HS-27A (cell line): ENCODE results near the gene ITPK1.

Experiments used
- DNase-seq: peaks from one replicate; pipeline ENCODE4 v3.0.0-alpha.2; 2012; ENCODE audit warnings: low read depth, missing footprints

The ITPK1 gene

DNA sequence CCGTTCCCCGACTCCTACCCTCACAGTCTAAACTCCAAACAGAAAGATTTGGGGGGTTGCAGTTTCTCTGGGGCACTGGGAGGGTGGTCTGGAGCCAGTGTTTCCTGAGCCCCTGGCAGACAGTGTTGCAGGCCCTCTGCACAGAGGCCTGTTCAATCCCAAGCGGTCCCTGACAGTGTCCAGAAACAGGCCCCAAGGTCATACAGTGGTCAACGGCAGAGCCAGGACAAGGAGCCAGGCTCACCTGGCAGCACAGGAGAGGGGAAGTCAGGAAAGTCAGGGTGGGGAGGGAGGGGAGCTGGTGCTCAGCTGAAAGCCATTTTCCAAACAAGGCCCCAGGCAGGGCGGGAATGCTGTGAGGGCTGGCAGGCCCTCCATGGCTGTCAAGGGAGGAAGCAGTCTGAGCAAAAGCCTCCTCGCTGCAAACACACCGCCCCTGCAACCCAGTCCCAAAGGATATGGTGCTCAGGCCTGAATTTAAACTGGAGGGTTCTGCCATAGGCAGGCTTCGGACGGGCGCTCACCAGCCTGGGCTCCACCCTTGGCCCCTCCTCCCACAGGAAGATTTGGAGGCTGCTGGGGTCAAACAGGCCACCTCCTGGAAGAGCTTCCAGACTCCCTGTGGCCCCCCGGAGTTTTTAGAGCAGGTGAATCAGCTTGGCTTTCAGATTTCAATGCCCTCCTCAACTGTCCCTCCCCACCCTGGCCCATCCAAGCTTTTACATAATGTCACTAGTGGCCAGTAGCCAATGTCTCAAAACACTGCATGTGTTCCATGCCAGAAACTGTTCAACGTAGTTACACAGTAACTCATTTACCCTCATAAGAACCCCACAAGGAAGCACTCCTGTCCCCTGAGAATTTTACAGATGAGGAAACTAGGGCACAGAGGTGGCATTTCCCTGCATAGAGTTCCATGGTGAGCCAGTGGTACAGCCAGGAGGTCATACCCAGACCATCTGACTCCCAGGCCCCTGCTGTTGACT lies 151.3 kb downstream of the ITPK1 start:
- no peak for DNase-seq

GRCh38 chr14:92963301-92964123 lies 152.2 kb downstream of the ITPK1 start:
- no peak for DNase-seq

- no peak for DNase-seq
Observed at GRCh38 chr14:92962831-92963095, 153.0 kb downstream of the ITPK1 start.

GRCh38 chr14:92962031-92962830 lies 153.5 kb downstream of the ITPK1 start:
- no peak for DNase-seq

- no peak for DNase-seq
Observed at GRCh38 chr14:92961567-92961855, 154.2 kb downstream of the ITPK1 start.

DNA sequence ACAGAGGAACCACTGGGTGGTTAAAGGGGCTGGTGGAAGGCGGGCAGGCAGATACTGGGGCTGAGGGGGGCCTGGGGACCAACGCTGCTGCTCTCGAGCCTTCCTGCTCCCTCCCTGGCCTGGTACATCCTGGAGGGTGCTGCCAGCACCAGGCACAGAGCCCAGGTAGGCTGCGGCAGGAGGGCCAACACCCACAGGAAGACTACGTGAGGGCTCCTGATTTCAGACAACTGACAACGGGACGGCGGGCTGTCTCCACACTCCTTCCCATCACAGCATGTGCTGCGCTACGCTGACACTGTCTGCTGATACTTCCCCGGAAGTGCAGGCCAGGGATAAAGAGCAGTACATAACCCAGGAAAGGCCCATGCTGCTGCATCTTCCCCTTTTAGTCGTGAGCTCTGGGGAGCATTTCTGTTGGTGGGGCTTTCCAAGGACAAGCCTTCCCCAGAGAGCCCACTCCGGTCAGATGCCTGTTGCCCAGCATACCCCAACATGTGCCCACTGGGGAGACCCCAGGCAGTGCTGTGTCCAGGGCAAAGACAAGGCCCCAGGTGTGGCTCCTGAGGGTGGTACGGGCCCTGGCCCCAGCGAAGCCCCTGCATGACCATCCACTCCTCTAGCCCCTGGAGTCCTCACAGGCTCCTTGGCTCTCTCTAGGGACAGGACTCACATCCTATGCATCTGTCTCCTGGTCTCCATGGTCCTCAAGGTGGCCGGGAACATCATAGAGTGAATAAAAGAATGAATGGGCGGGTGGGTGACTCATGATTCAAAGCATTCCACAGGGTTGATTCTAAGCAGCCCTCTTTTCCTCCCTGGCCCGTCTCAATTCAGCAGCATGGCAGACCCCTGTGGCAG lies 154.8 kb downstream of the ITPK1 start:
- DNase-seq = peak; percentile 51

- no peak for DNase-seq
Observed at GRCh38 chr14:92959761-92960680, 155.7 kb downstream of the ITPK1 start.

DNA sequence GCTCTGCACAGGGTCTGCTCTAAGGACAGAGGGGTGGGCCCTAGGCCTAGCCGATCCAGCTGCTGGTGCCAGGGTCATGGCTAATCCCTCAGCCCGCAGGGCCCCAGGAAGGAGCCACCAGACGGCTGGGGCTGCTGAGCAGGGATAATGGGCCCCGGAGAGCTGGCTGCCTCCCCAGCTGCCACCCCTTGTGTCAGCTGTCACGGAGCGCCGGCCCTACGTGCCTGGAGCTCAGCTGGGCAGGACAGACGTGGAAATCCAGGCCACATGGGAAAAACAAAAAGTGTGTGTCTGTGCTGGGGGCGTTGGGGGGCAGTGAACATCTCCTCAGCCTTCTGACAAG lies 156.6 kb downstream of the ITPK1 start:
- DNase-seq = no peak

GRCh38 chr14:92958373-92959188 lies 157.1 kb downstream of the ITPK1 start:
- no peak for DNase-seq

DNA sequence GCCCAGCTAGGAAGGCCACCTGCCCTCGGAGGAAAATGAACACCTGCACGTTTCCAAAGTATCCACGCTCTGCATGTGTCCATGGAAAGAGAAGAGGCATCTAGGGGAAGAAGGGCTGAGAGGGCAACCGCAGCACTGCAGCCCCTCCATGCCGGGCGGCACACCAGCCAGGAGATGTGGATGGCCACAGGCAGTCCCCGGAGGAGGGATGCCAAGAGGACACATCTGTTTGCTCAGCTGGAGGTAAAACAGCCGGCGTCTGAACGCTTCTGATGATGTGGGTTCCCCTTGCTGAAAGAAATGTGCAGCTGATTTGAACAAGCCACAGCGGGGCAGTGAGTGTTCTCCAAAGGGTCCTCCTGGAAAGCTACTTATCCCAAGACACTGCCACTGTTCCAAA lies 158.8 kb downstream of the ITPK1 start:
- no peak for DNase-seq

- no peak for DNase-seq
Observed at GRCh38 chr14:92955381-92955780, 160.3 kb downstream of the ITPK1 start.

- no peak for DNase-seq
Observed at GRCh38 chr14:92954933-92955332, 160.8 kb downstream of the ITPK1 start.

- no peak for DNase-seq
Observed at GRCh38 chr14:92953526-92953925, 162.2 kb downstream of the ITPK1 start.

DNA sequence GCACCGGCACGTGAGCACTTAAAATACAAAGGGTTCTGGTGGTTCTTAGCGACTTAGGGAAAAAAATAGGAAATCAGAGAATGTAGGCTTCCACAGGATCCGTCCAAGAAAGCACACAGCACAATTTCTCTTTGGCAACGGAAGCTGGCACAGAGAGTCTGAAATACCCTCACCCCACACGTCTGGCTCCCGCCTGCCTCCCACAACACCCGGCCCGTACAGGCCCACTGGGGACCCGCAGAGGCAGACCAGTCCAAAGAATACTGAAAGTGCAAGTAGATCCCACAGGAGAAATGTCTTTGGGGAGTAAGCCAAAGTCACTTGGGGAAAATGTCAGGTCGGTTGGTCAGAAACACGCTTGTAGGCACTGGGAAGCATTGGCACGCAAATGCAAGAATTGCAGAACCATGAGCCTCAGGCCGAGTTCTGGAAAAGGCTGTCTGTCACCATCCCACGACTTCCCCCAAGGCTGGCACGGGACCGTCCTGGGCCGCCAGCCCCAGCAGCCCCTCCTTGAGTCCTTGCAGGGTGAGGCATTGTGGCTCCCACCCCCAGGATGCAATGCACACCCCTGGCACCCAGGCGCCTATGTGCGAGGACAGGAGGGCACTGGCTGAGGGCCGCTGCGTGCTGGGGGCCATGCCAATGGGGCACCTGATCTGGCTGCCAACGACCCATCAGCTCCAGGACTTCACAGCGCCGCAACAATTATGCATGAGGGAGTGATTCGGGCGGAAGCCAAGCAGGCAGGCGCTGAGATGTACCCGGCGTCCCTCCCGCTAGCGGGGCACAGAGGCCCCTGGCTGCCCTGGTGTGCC lies 163.0 kb downstream of the ITPK1 start:
- DNase-seq = no peak

- DNase-seq = peak; percentile 17
Observed at GRCh38 chr14:92951912-92952471, 163.7 kb downstream of the ITPK1 start.

- no peak for DNase-seq
Observed at GRCh38 chr14:92951261-92951660, 164.5 kb downstream of the ITPK1 start.

- no peak for DNase-seq
Observed at GRCh38 chr14:92950773-92951172, 165.0 kb downstream of the ITPK1 start.

- DNase-seq = no peak
Observed at GRCh38 chr14:92950193-92950540, 165.6 kb downstream of the ITPK1 start.
